CD14-positive monocyte (primary cell): ENCODE data around the gene NDUFS1. TPM values are rescaled to one million over a fixed set of nuclear protein-coding genes. Genes with fewer than 3 reads are reported as not detected.
A peak's percentile ranks its signal among the peaks of the same experiment; 100 is the strongest.

ENCODE experiments used
- DNase-seq, 3 donors: peaks; one replicate each; pipeline ENCODE4 v3.0.0-alpha.2; 2011 to 2022
- H2AFZ ChIP-seq: 2 replicates; pipeline ENCODE4 v1.6.0; 2012; ENCODE audit warnings: mild to moderate bottlenecking, low read depth, low read length, inconsistent platforms; ENCODE audit not compliant: insufficient read depth, poor library complexity, severe bottlenecking
- H3K27ac ChIP-seq, 2 donors: 1 replicate in 1 of 2; 2 replicates in 1 of 2; pipeline ENCODE4 v1.5.1; 2012 to 2013; ENCODE audit warnings: low read length in 2 of 2, control low read depth in 1 of 2, inconsistent platforms in 1 of 2, low read depth in 1 of 2, mild to moderate bottlenecking in 1 of 2
- H3K27me3 ChIP-seq, 2 donors: one replicate each; pipeline versions ENCODE4 v1.6.0 to v1.6.1; 2011 to 2013; ENCODE audit warnings: low read length in 2 of 2; ENCODE audit not compliant: control insufficient read depth in 2 of 2, insufficient read depth in 2 of 2
- H3K36me3 ChIP-seq, 2 donors: replicated peaks in 1 of 2; 1 replicate in 1 of 2; 2 replicates in 1 of 2; pipeline versions ENCODE4 v1.5.1 to v1.6.1; 2012 to 2013; ENCODE audit warnings: low read length in 2 of 2, control low read depth in 1 of 2, inconsistent platforms in 1 of 2, mild to moderate bottlenecking in 1 of 2; ENCODE audit not compliant: insufficient read depth in 2 of 2, control insufficient read depth in 1 of 2
- H3K4me1 ChIP-seq, 2 donors: 1 replicate in 1 of 2; 2 replicates in 1 of 2; pipeline versions ENCODE4 v1.5.1 to v1.6.1; 2012 to 2013; ENCODE audit warnings: low read length in 2 of 2, control low read depth in 1 of 2, inconsistent platforms in 1 of 2, mild to moderate bottlenecking in 1 of 2, moderate library complexity in 1 of 2; ENCODE audit not compliant: insufficient read depth in 2 of 2, control insufficient read depth in 1 of 2
- H3K4me2 ChIP-seq: replicated peaks from 2 replicates; pipeline ENCODE3; 2012; ENCODE audit warnings: low read length, moderate library complexity, mild to moderate bottlenecking; ENCODE audit not compliant: poor library complexity, severe bottlenecking; ENCODE audit errors: extremely low read depth
- H3K4me3 ChIP-seq, 3 experiments: fragments of 200-600 bp in 1 of 3; sonication (generic) in 1 of 3; replicated peaks in 1 of 3; 1 replicate in 2 of 3; 2 replicates in 1 of 3; pipeline ENCODE4 v1.5.1; 2011 to 2013; ENCODE audit warnings: low read length in 3 of 3, mild to moderate bottlenecking in 3 of 3, control low read depth in 2 of 3, low read depth in 2 of 3, inconsistent platforms in 1 of 3, moderate library complexity in 1 of 3
- H3K79me2 ChIP-seq: 2 replicates; pipeline ENCODE4 v1.6.0; 2012; ENCODE audit warnings: mild to moderate bottlenecking, control low read depth, inconsistent platforms, low read length, moderate library complexity; ENCODE audit not compliant: insufficient read depth
- H3K9ac ChIP-seq: 2 replicates; pipeline ENCODE4 v1.6.0; 2017; ENCODE audit warnings: low read length, mild to moderate bottlenecking; ENCODE audit not compliant: insufficient read depth, poor library complexity, severe bottlenecking
- H3K9me3 ChIP-seq, 2 donors: replicated peaks in 1 of 2; 1 replicate in 1 of 2; 2 replicates in 1 of 2; pipeline versions ENCODE4 v1.5.1 to v1.6.1; 2012 to 2013; ENCODE audit warnings: low read length in 2 of 2, control low read depth in 1 of 2; ENCODE audit not compliant: control insufficient read depth in 1 of 2, insufficient read depth in 1 of 2
- H4K20me1 ChIP-seq: 2 replicates; pipeline ENCODE4 v1.6.0; 2012; ENCODE audit warnings: mild to moderate bottlenecking, low read length, control low read depth, moderate library complexity; ENCODE audit not compliant: insufficient read depth
- H3K27ac Mint-ChIP-seq, 7 donors: one replicate each; pipeline ENCODE4 v1.8.0; 2020; ENCODE audit warnings: mild to moderate bottlenecking in 7 of 7, mixed read lengths in 7 of 7, moderate library complexity in 6 of 7, inconsistent platforms in 2 of 7
- H3K27me3 Mint-ChIP-seq, 3 donors: one replicate each; pipeline ENCODE4 v1.8.0; 2021 to 2022; ENCODE audit warnings: low read depth in 3 of 3, mild to moderate bottlenecking in 3 of 3, mixed read lengths in 3 of 3, moderate library complexity in 3 of 3, inconsistent platforms in 1 of 3
- H3K36me3 Mint-ChIP-seq, 2 donors: one replicate each; pipeline ENCODE4 v1.8.0; 2020; ENCODE audit warnings: mixed read lengths in 2 of 2, inconsistent platforms in 1 of 2, mild to moderate bottlenecking in 1 of 2
- H3K4me1 Mint-ChIP-seq: one replicate; pipeline ENCODE4 v1.8.0; 2020; ENCODE audit warnings: mild to moderate bottlenecking, mixed read lengths
- H3K4me3 Mint-ChIP-seq, 2 donors: one replicate each; pipeline ENCODE4 v1.8.0; 2020; ENCODE audit warnings: mild to moderate bottlenecking in 2 of 2, mixed read lengths in 2 of 2, moderate library complexity in 1 of 2
- H3K9me3 Mint-ChIP-seq, 7 donors: one replicate each; pipeline ENCODE4 v1.8.0; 2020 to 2022; ENCODE audit warnings: mixed read lengths in 7 of 7, mild to moderate bottlenecking in 6 of 7, moderate library complexity in 6 of 7, inconsistent platforms in 2 of 7
- WGBS: methylation state at CpG from one replicate; pipeline ENCODE4 v1.1.5; 2013; ENCODE audit warnings: missing lambda C conversion rate; ENCODE audit not compliant: insufficient coverage; 5-methylcytosine and 5-hydroxymethylcytosine counted together
- intact Hi-C, 2 donors: fragments of 100-400 bp; cut with micrococcal nuclease; formaldehyde crosslinking; loops; one replicate each; pipeline versions ENCODE4 v1.15.0 to v1.15.1; 2023
- polyA plus RNA-seq, 3 donors: library from polyadenylated mRNA; depleted of rRNA in 1 of 3; unstranded in 2 of 3; stranded (reverse) in 1 of 3; fragments of 300-500 nt in 2 of 3; fragments of >200 nt in 1 of 3; fragmentation: Illumina TruSeq in 2 of 3; gene quantifications; 1 replicate in 2 of 3; 2 replicates in 1 of 3; pipeline ENCODE4 v1.2.3, GENCODE V29; 2012 to 2021
- TF ChIP-seq, protein P1 (sequence below): fragments of 200-600 bp; IDR thresholded peaks from one replicate; pipeline ENCODE4 v1.8.0; 2022; ENCODE audit warnings: antibody characterized with exemption, mild to moderate bottlenecking

Gene NDUFS1
- polyA plus RNA-seq, 3 donors: 22.8 to 43.9 (median 37.9) TPM

- H3K4me3 ChIP-seq: no peak overlapping the region
- H3K9me3 Mint-ChIP-seq: peaks cover 0 to 15% (median under 1%) of the 10 kb centered on the region in 7 donors
- H3K36me3 Mint-ChIP-seq: no peaks in the 10 kb centered on the region
- H3K9ac ChIP-seq: no peak overlapping the region
- no peak overlapping the region for H2AFZ ChIP-seq
- H3K4me1 ChIP-seq: no peaks in the 10 kb centered on the region
- no peak overlapping the region for H3K4me2 ChIP-seq
- H4K20me1 ChIP-seq: no peaks in the 10 kb centered on the region
- H3K4me1 Mint-ChIP-seq: no peaks in the 10 kb centered on the region
- H3K9me3 ChIP-seq: no peaks in the 10 kb centered on the region
- no peaks in the 10 kb centered on the region for H3K79me2 ChIP-seq
- no peaks in the 10 kb centered on the region for H3K36me3 ChIP-seq
- H3K27me3 ChIP-seq: peaks cover 0 to 3% of the 10 kb centered on the region in 2 donors
- H3K27ac Mint-ChIP-seq: no peak overlapping the region
- TF ChIP-seq, protein P1, sequence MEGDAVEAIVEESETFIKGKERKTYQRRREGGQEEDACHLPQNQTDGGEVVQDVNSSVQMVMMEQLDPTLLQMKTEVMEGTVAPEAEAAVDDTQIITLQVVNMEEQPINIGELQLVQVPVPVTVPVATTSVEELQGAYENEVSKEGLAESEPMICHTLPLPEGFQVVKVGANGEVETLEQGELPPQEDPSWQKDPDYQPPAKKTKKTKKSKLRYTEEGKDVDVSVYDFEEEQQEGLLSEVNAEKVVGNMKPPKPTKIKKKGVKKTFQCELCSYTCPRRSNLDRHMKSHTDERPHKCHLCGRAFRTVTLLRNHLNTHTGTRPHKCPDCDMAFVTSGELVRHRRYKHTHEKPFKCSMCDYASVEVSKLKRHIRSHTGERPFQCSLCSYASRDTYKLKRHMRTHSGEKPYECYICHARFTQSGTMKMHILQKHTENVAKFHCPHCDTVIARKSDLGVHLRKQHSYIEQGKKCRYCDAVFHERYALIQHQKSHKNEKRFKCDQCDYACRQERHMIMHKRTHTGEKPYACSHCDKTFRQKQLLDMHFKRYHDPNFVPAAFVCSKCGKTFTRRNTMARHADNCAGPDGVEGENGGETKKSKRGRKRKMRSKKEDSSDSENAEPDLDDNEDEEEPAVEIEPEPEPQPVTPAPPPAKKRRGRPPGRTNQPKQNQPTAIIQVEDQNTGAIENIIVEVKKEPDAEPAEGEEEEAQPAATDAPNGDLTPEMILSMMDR: no peak
- no peak for DNase-seq
- H3K27me3 Mint-ChIP-seq: peaks cover 6 to 14% (median 7%) of the 10 kb centered on the region in 3 donors
- no peak overlapping the region for H3K4me3 Mint-ChIP-seq
- WGBS: no CpG with 5 or more reads among the region's 3 CpGs
- no peak overlapping the region for H3K27ac ChIP-seq
- intact Hi-C loops: no loop called here
Measured at GRCh38 chr2:206176901-206177300, 17.7 kb upstream of the NDUFS1 start.

DNA sequence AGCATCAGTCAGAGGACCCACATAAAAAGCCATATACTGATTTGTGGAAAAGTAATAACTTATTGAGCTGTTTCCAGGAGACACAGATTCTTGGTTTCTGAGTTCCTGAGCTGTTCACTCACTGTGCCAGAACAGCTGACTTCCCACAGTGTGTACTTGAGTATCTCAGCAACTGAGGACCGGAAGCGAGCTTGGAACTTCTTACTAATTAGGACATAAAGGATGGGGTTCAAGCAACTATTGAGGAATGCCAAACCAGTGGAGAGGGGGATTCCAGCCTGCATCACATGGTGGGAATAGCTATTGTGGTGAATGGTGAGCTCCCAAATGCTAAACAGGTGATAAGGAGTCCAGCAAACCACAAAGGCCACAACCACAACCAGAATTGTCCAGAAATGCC, 16.9 kb upstream of the NDUFS1 start:
- H3K4me2 ChIP-seq: no peak overlapping the region
- H3K27me3 Mint-ChIP-seq: peaks cover 6 to 14% (median 7%) of the 10 kb centered on the region in 3 donors

More for the DNA sequence above, 16.9 kb upstream of the NDUFS1 start:
- Histone ChIP-seq H3K27me3 (peaks cover 0 to 3% of the 10 kb centered on the region in 2 donors), H4K20me1 (no peaks in the 10 kb centered on the region), H3K27ac (no peak overlapping the region), H2AFZ (no peak overlapping the region), H3K9ac (no peak overlapping the region), H3K79me2 (no peaks in the 10 kb centered on the region), H3K36me3 (no peaks in the 10 kb centered on the region), H3K4me1 (no peaks in the 10 kb centered on the region), H3K4me3 (no peak overlapping the region), H3K9me3 (no peaks in the 10 kb centered on the region)
- intact Hi-C loops: no loop called here
- TF ChIP-seq, protein P1: no peak
- Mint-ChIP-seq H3K4me3 (no peak overlapping the region), H3K9me3 (peaks cover 0 to 17% (median 4%) of the 10 kb centered on the region in 7 donors), H3K27ac (peak overlapping the region in 1 of 7 donors; percentile 2), H3K4me1 (no peaks in the 10 kb centered on the region), H3K36me3 (no peaks in the 10 kb centered on the region)
- no peak for DNase-seq
- WGBS: 100% methylated on average over 2 of the region's 2 CpGs
